H9 (cell line): Measurements from ENCODE around the gene STXBP1. TPM values are rescaled to one million over a fixed set of nuclear protein-coding genes. Genes with fewer than 3 reads are reported as not detected.

Experiments
- DNase-seq: peaks from one replicate; pipeline ENCODE4 v3.0.0-alpha.2; 2017
- H2AFZ ChIP-seq: one replicate; pipeline ENCODE4 v1.6.1; 2013; ENCODE audit warnings: mild to moderate bottlenecking, low read length, control low read depth, moderate library complexity
- H2AK5ac ChIP-seq: 2 replicates; pipeline ENCODE4 v1.6.1; 2013; ENCODE audit warnings: low read length, control low read depth, mixed read lengths; ENCODE audit not compliant: insufficient read length
- H2BK120ac ChIP-seq: one replicate; pipeline ENCODE4 v1.6.1; 2013; ENCODE audit warnings: low read depth, mild to moderate bottlenecking, low read length, control low read depth, inconsistent platforms; ENCODE audit not compliant: poor library complexity, severe bottlenecking
- H2BK12ac ChIP-seq: 2 replicates; pipeline ENCODE4 v1.6.1; 2013; ENCODE audit warnings: low read length, control low read depth, mixed read lengths, low read depth; ENCODE audit not compliant: insufficient read length
- H2BK15ac ChIP-seq: 2 replicates; pipeline ENCODE4 v1.6.1; 2013; ENCODE audit warnings: low read depth, low read length, control low read depth
- H2BK20ac ChIP-seq: one replicate; pipeline ENCODE4 v1.6.1; 2013; ENCODE audit warnings: low read depth, mild to moderate bottlenecking, low read length, control low read depth, inconsistent platforms; ENCODE audit not compliant: poor library complexity, severe bottlenecking
- H2BK5ac ChIP-seq: 2 replicates; pipeline ENCODE4 v1.6.1; 2013; ENCODE audit warnings: low read length, control low read depth, mixed read lengths; ENCODE audit not compliant: insufficient read length
- H3K14ac ChIP-seq: 2 replicates; pipeline ENCODE4 v1.6.1; 2013; ENCODE audit warnings: low read length, control low read depth; ENCODE audit not compliant: insufficient read depth
- H3K18ac ChIP-seq: 2 replicates; pipeline ENCODE4 v1.6.1; 2013; ENCODE audit warnings: low read depth, mild to moderate bottlenecking, mixed read lengths, low read length, control low read depth; ENCODE audit not compliant: insufficient read length
- H3K23ac ChIP-seq: 2 replicates; pipeline ENCODE4 v1.6.1; 2013; ENCODE audit warnings: low read length, control low read depth, mixed read lengths, low read depth; ENCODE audit not compliant: insufficient read length
- H3K23me2 ChIP-seq: 2 replicates; pipeline ENCODE4 v1.6.1; 2013; ENCODE audit warnings: low read depth, mild to moderate bottlenecking, mixed read lengths, low read length, control low read depth; ENCODE audit not compliant: insufficient read length, poor library complexity, severe bottlenecking
- H3K27ac ChIP-seq: 2 replicates; pipeline ENCODE4 v1.5.1; 2013; ENCODE audit warnings: low read length, control low read depth, mixed read lengths, low read depth; ENCODE audit not compliant: insufficient read length
- H3K27me3 ChIP-seq: 2 replicates; pipeline ENCODE4 v1.6.1; 2013; ENCODE audit warnings: low read length, control low read depth, inconsistent platforms; ENCODE audit not compliant: insufficient read depth
- H3K4ac ChIP-seq: 2 replicates; pipeline ENCODE4 v1.6.1; 2013; ENCODE audit warnings: low read depth, mild to moderate bottlenecking, control low read depth, inconsistent platforms, low read length, moderate library complexity
- H3K4me1 ChIP-seq: 2 replicates; pipeline ENCODE4 v1.6.1; 2013; ENCODE audit warnings: low read length, control low read depth, inconsistent platforms; ENCODE audit not compliant: insufficient read depth
- H3K4me2 ChIP-seq: 2 replicates; pipeline ENCODE4 v1.6.1; 2013; ENCODE audit warnings: low read length, control low read depth, mixed read lengths; ENCODE audit not compliant: insufficient read length, insufficient read depth
- H3K56ac ChIP-seq: 2 replicates; pipeline ENCODE4 v1.6.1; 2013; ENCODE audit warnings: low read depth, mild to moderate bottlenecking, mixed read lengths, low read length, control low read depth; ENCODE audit not compliant: insufficient read length
- H3K79me1 ChIP-seq: 2 replicates; pipeline ENCODE4 v1.6.1; 2013; ENCODE audit warnings: low read depth, mild to moderate bottlenecking, moderate library complexity, low read length, control low read depth, inconsistent platforms; ENCODE audit not compliant: insufficient read depth, poor library complexity, severe bottlenecking
- H3K79me2 ChIP-seq: 2 replicates; pipeline ENCODE4 v1.6.1; 2013; ENCODE audit warnings: low read length, control low read depth, inconsistent platforms; ENCODE audit not compliant: insufficient read depth
- H3K9ac ChIP-seq: 2 replicates; pipeline ENCODE4 v1.6.1; 2013; ENCODE audit warnings: low read length, control low read depth, mixed read lengths; ENCODE audit not compliant: insufficient read length; ENCODE audit errors: extremely low read depth
- H3K9me3 ChIP-seq: one replicate; pipeline ENCODE4 v1.6.1; 2013; ENCODE audit warnings: low read depth, low read length, inconsistent platforms; ENCODE audit not compliant: control insufficient read depth
- H3T11ph ChIP-seq: one replicate; pipeline ENCODE4 v1.6.1; 2013; ENCODE audit warnings: mild to moderate bottlenecking, low read length, control low read depth, inconsistent platforms
- H4K20me1 ChIP-seq: one replicate; pipeline ENCODE4 v1.6.1; 2013; ENCODE audit not compliant: control insufficient read depth, insufficient read length, insufficient read depth
- H4K5ac ChIP-seq: 2 replicates; pipeline ENCODE4 v1.6.1; 2013; ENCODE audit warnings: low read depth, mild to moderate bottlenecking, mixed read lengths, low read length, control low read depth; ENCODE audit not compliant: insufficient read length
- H4K8ac ChIP-seq: replicated peaks from 2 replicates; pipeline ENCODE4 v1.6.1; 2013; ENCODE audit warnings: low read length, control low read depth, mixed read lengths, low read depth; ENCODE audit not compliant: insufficient read length
- H4K91ac ChIP-seq: 2 replicates; pipeline ENCODE4 v1.6.1; 2013; ENCODE audit warnings: low read depth, mild to moderate bottlenecking, moderate library complexity, mixed read lengths, low read length, control low read depth; ENCODE audit not compliant: insufficient read length
- H3K27ac Mint-ChIP-seq, 3 experiments: 2 replicates in 2 of 3; 3 replicates in 1 of 3; pipeline ENCODE4 v1.8.0; 2020 to 2021; ENCODE audit warnings: mixed read lengths in 3 of 3, mild to moderate bottlenecking in 1 of 3, moderate library complexity in 1 of 3
- H3K27me3 Mint-ChIP-seq: 2 replicates; pipeline ENCODE4 v1.8.0; 2021; ENCODE audit warnings: low read depth, mild to moderate bottlenecking, moderate library complexity, mixed read lengths
- H3K36me3 Mint-ChIP-seq, 3 experiments: 2 replicates in 2 of 3; 3 replicates in 1 of 3; pipeline ENCODE4 v1.8.0; 2020 to 2021; ENCODE audit warnings: low read depth in 3 of 3, mixed read lengths in 3 of 3; ENCODE audit not compliant: insufficient read depth in 1 of 3
- H3K4me1 Mint-ChIP-seq, 2 experiments: 2 replicates each; pipeline ENCODE4 v1.8.0; 2020; ENCODE audit warnings: mixed read lengths in 2 of 2
- H3K4me3 Mint-ChIP-seq, 2 experiments: 2 replicates in 1 of 2; 3 replicates in 1 of 2; pipeline ENCODE4 v1.8.0; 2020 to 2021; ENCODE audit warnings: mild to moderate bottlenecking in 2 of 2, mixed read lengths in 2 of 2, moderate library complexity in 1 of 2
- H3K9me3 Mint-ChIP-seq, 2 experiments: 2 replicates in 1 of 2; 3 replicates in 1 of 2; pipeline ENCODE4 v1.8.0; 2020; ENCODE audit warnings: mild to moderate bottlenecking in 2 of 2, mixed read lengths in 2 of 2, moderate library complexity in 1 of 2
- CTCF ChIP-seq: fragments of 200-600 bp; sonication (generic); conservative IDR thresholded peaks from 3 replicates; pipeline ENCODE4 v1.8.0; 2021; ENCODE audit warnings: antibody characterized with exemption, mild to moderate bottlenecking
- WGBS: extraction: QIAGEN DNeasy Blood & Tissue Kit; methylation state at CpG from one replicate; pipeline ENCODE4 v1.1.7; 2013; ENCODE audit warnings: missing lambda C conversion rate, low lambda C conversion rate, mixed read lengths; ENCODE audit not compliant: insufficient read length; ENCODE audit errors: extremely low coverage; 5-methylcytosine and 5-hydroxymethylcytosine counted together
- total RNA-seq: library from RNA; stranded (reverse); gene quantifications from 2 replicates; pipeline ENCODE4 v1.2.1, GENCODE V29; 2021

STXBP1 gene
- total RNA-seq, 1 experiment from 2014 or later = 22.3 TPM

- Histone ChIP-seq H3K18ac (no peak overlapping the region), H2BK20ac (no peak overlapping the region), H3K23ac (no peak overlapping the region), H3K9me3 (no peaks in the 10 kb centered on the region), H3K56ac (no peak overlapping the region), H2AFZ (no peak overlapping the region), H3K27ac (no peak overlapping the region), H2AK5ac (no peak overlapping the region), H3K4me2 (no peak overlapping the region), H2BK120ac (no peak overlapping the region), H3K9ac (no peak overlapping the region), H4K20me1 (no peaks in the 10 kb centered on the region), H3K4me1 (no peaks in the 10 kb centered on the region), H2BK15ac (no peak overlapping the region), H2BK12ac (no peak overlapping the region), H4K5ac (no peak overlapping the region), H4K91ac (no peak overlapping the region), H3K23me2 (no peaks in the 10 kb centered on the region), H3K27me3 (no peaks in the 10 kb centered on the region), H4K8ac (no peak overlapping the region), H3K14ac (no peak overlapping the region), H2BK5ac (no peak overlapping the region), H3T11ph (no peak overlapping the region), H3K4ac (no peak overlapping the region), H3K79me1 (no peaks in the 10 kb centered on the region), H3K79me2 (no peaks in the 10 kb centered on the region)
- Mint-ChIP-seq H3K9me3 (no peaks in the 10 kb centered on the region), H3K27ac (no peak overlapping the region; a peak in 1 of 7 replicates), H3K27me3 (no peaks in the 10 kb centered on the region; the same call in none of the 2 replicates), H3K36me3 (no peaks in the 10 kb centered on the region; a peak in 1 of 7 replicates), H3K4me3 (no peak overlapping the region), H3K4me1 (peaks cover 10 to 21% of the 10 kb centered on the region in 2 experiments)
- no CpG with 5 or more reads among the region's 5 CpGs for WGBS
- no peak for DNase-seq
- no peak for TF ChIP-seq CTCF
These were observed 16.5 kb upstream of the STXBP1 start for GRCh38 chr9:127595611-127596010.
